Activated CD8-positive, alpha-beta T cell treated with anti-CD3 and anti-CD28 coated beads, Interleukin-2, amount 10 ng/mL, durations not matched to agents 7 days and 5 days (primary cell): ENCODE results near the gene KIF22. TPM values are rescaled to one million over a fixed set of nuclear protein-coding genes. Genes with fewer than 3 reads are reported as not detected.
"Not testable (repeated sequence)": the region's sequence is repeated elsewhere in the genome, so short reads cannot be mapped to it uniquely, and the experiment has no call there.

Experiments
- ATAC-seq: fragments of 150-1000 bp; cut with Tn5 transposase; one replicate; pipeline ENCODE4 v1.10.0; 2021; ENCODE audit warnings: moderate library complexity
- CTCF ChIA-PET: fragments of 350-600 bp; sonication (Branson Sonifier 250); formaldehyde crosslinking; loops from one replicate; lab custom pipeline; 2021; ENCODE audit warnings: antibody characterized with exemption; lab: Charles Lee
- POLR2A ChIA-PET: fragments of 350-600 bp; sonication (Branson Sonifier 250); formaldehyde crosslinking; loops from one replicate; lab custom pipeline; 2021; ENCODE audit warnings: antibody characterized with exemption; lab: Charles Lee
- DNase-seq: peaks from one replicate; pipeline ENCODE4 v3.0.0-alpha.2; 2020
- H3K27ac Mint-ChIP-seq: one replicate; pipeline ENCODE4 v1.8.0; 2021; ENCODE audit warnings: mild to moderate bottlenecking, mixed read lengths
- H3K27me3 Mint-ChIP-seq: one replicate; pipeline ENCODE4 v1.8.0; 2021; ENCODE audit warnings: low read depth, mixed read lengths
- H3K36me3 Mint-ChIP-seq: one replicate; pipeline ENCODE4 v1.8.0; 2021; ENCODE audit warnings: low read depth, mixed read lengths
- H3K4me1 Mint-ChIP-seq: one replicate; pipeline ENCODE4 v1.8.0; 2021; ENCODE audit warnings: low read depth, mixed read lengths
- H3K4me3 Mint-ChIP-seq: one replicate; pipeline ENCODE4 v1.8.0; 2021; ENCODE audit warnings: mild to moderate bottlenecking, mixed read lengths
- H3K9me3 Mint-ChIP-seq: one replicate; pipeline ENCODE4 v1.8.0; 2022; ENCODE audit warnings: mixed read lengths; ENCODE audit not compliant: insufficient read depth
- total RNA-seq, 2 experiments: library from RNA; stranded (reverse); gene quantifications; one replicate each; pipeline ENCODE4 v1.2.3, GENCODE V29; 2021

Gene KIF22
- total RNA-seq, 2 experiments from 2014 or later = 229 to 233 TPM

- Mint-ChIP-seq H3K9me3 (no peaks in the 10 kb centered on the region), H3K27ac (peak overlapping the region; percentile 44), H3K4me1 (no peaks in the 10 kb centered on the region), H3K4me3 (no peak overlapping the region), H3K36me3 (no peaks in the 10 kb centered on the region), H3K27me3 (peaks cover 3% of the 10 kb centered on the region)
- DNase-seq (no peak), ATAC-seq (no peak)
- POLR2A ChIA-PET = no interaction called here
- CTCF ChIA-PET = interaction anchor here (1.0 kb wide), 1 partner anchor 18 kb away, joined by 3 read pairs; no protein-coding TSS in a partner anchor
Observed at GRCh38 chr16:29767062-29767461, 23.5 kb upstream of the KIF22 start.

- no peaks in the 10 kb centered on the region for H3K36me3 Mint-ChIP-seq
- no peaks in the 10 kb centered on the region for H3K9me3 Mint-ChIP-seq
- DNase-seq = no peak
- no peak overlapping the region for H3K4me3 Mint-ChIP-seq
- no peak overlapping the region for H3K27ac Mint-ChIP-seq
- no peaks in the 10 kb centered on the region for H3K27me3 Mint-ChIP-seq
- ChIA-PET CTCF (interaction anchor here (1.1 to 3.6 kb wide), 3 partner anchors 15 to 263 kb away, joined by 4 to 16 read pairs (median 4); partner anchors contain the start of gene KIF22), POLR2A (no interaction called here)
- peaks cover 4% of the 10 kb centered on the region for H3K4me1 Mint-ChIP-seq
- no peak for ATAC-seq
Observed at GRCh38 chr16:29769507-29769906, 21.0 kb upstream of the KIF22 start.

GRCh38 chr16:29770250-29770929 lies 20.2 kb upstream of the KIF22 start:
- DNase-seq (no peak), ATAC-seq (no peak)
- Mint-ChIP-seq H3K9me3 (no peaks in the 10 kb centered on the region), H3K4me3 (no peak overlapping the region), H3K27ac (no peak overlapping the region), H3K36me3 (no peaks in the 10 kb centered on the region), H3K27me3 (no peaks in the 10 kb centered on the region), H3K4me1 (peaks cover 4% of the 10 kb centered on the region)
- POLR2A ChIA-PET = no interaction called here
- CTCF ChIA-PET = interaction anchor here (1.1 to 3.6 kb wide), 2 partner anchors 14 to 262 kb away, joined by 4 to 16 read pairs; no protein-coding TSS in a partner anchor

GRCh38 chr16:29772330-29772729 lies 18.2 kb upstream of the KIF22 start:
- DNase-seq, H3K36me3 Mint-ChIP-seq, H3K4me3 Mint-ChIP-seq, H3K27me3 Mint-ChIP-seq, POLR2A ChIA-PET, H3K27ac Mint-ChIP-seq, ATAC-seq, H3K9me3 Mint-ChIP-seq, H3K4me1 Mint-ChIP-seq: not testable (repeated sequence)
- CTCF ChIA-PET = interaction anchor here (3.8 kb wide), 1 partner anchor 13 kb away, joined by 17 read pairs; no protein-coding TSS in a partner anchor

GRCh38 chr16:29774730-29775129 lies 15.8 kb upstream of the KIF22 start:
- H3K4me3 Mint-ChIP-seq = no peak overlapping the region
- ATAC-seq (no peak), DNase-seq (no peak)
- H3K9me3 Mint-ChIP-seq = no peaks in the 10 kb centered on the region
- POLR2A ChIA-PET = no interaction called here
- H3K27ac Mint-ChIP-seq = no peak overlapping the region
- H3K4me1 Mint-ChIP-seq = peaks cover 4% of the 10 kb centered on the region
- H3K36me3 Mint-ChIP-seq = no peaks in the 10 kb centered on the region
- H3K27me3 Mint-ChIP-seq = peaks cover 8% of the 10 kb centered on the region
- CTCF ChIA-PET = interaction anchor here (1.9 to 3.8 kb wide), 2 partner anchors 11 to 74 kb away, joined by 5 to 17 read pairs; no protein-coding TSS in a partner anchor

- ChIA-PET CTCF (interaction anchor here (1.6 to 2.3 kb wide), 2 partner anchors 10 to 14 kb away, joined by 4 to 9 read pairs; partner anchors contain the start of gene KIF22), POLR2A (interaction anchor here (0.7 kb wide), 1 partner anchor 212 kb away, joined by 3 read pairs; no protein-coding TSS in a partner anchor)
- no peak for ATAC-seq
- DNase-seq = no peak
- Mint-ChIP-seq H3K4me1 (peaks cover 4% of the 10 kb centered on the region), H3K9me3 (no peaks in the 10 kb centered on the region), H3K27ac (no peak overlapping the region), H3K27me3 (peaks cover 15% of the 10 kb centered on the region), H3K36me3 (no peaks in the 10 kb centered on the region), H3K4me3 (no peak overlapping the region)
Observed at GRCh38 chr16:29775742-29776408, 14.7 kb upstream of the KIF22 start.

- ChIA-PET POLR2A (interaction anchor here (0.9 kb wide), 1 partner anchor 34 kb away, joined by 3 read pairs; no protein-coding TSS in a partner anchor), CTCF (interaction anchor here (1.2 to 2.3 kb wide), 3 partner anchors 8 to 71 kb away, joined by 3 to 9 read pairs (median 4); partner anchors contain the start of gene KIF22)
- Mint-ChIP-seq H3K4me1 (peaks cover 6% of the 10 kb centered on the region), H3K36me3 (no peaks in the 10 kb centered on the region), H3K9me3 (no peaks in the 10 kb centered on the region), H3K27ac (no peak within 1 kb of the TSS), H3K4me3 (no peak within 1 kb of the TSS), H3K27me3 (peaks cover 18% of the 10 kb centered on the region)
- DNase-seq = no peak
- ATAC-seq = no peak
Observed at GRCh38 chr16:29777576-29778350, 12.8 kb upstream of the KIF22 start, which contains the start of gene ZG16. Gene ZG16, plus strand, starts transcription at chr16:29778256. Its CDS starts 1,011 bp downstream, at chr16:29779267.

- Mint-ChIP-seq H3K4me1 (peaks cover 10% of the 10 kb centered on the region), H3K9me3 (no peaks in the 10 kb centered on the region), H3K36me3 (no peaks in the 10 kb centered on the region), H3K27ac (no peak overlapping the region), H3K27me3 (peaks cover 21% of the 10 kb centered on the region), H3K4me3 (no peak overlapping the region)
- ATAC-seq = no peak
- CTCF ChIA-PET = interaction anchor here (1.2 kb wide), 1 partner anchor 69 kb away, joined by 3 read pairs; no protein-coding TSS in a partner anchor
- DNase-seq = no peak
- POLR2A ChIA-PET = no interaction called here
Observed at GRCh38 chr16:29779474-29779873, 11.1 kb upstream of the KIF22 start.

GRCh38 chr16:29783094-29783953 lies 7.2 kb upstream of the KIF22 start:
- Mint-ChIP-seq H3K4me1 (peaks cover 20% of the 10 kb centered on the region), H3K27me3 (peaks cover 17% of the 10 kb centered on the region)
- H3K9me3 Mint-ChIP-seq, H3K27ac Mint-ChIP-seq, H3K4me3 Mint-ChIP-seq, H3K36me3 Mint-ChIP-seq, ATAC-seq, DNase-seq: not testable (repeated sequence)
- ChIA-PET POLR2A (interaction anchor here (2.9 kb wide), 1 partner anchor 24 kb away, joined by 16 read pairs; the partner anchor contains the start of gene MAZ), CTCF (interaction anchor here (1.8 to 3.2 kb wide), 6 partner anchors 14 to 82 kb away, joined by 4 to 31 read pairs (median 12); no protein-coding TSS in a partner anchor)

- ChIA-PET CTCF (interaction anchor here (0.7 to 3.2 kb wide), 22 partner anchors 9 to 247 kb away, joined by 3 to 31 read pairs (median 7); partner anchors contain the start of genes MAZ, MVP and TLCD3B), POLR2A (interaction anchor here (2.9 kb wide), 1 partner anchor 23 kb away, joined by 16 read pairs; the partner anchor contains the start of gene MAZ)
- H3K4me1 Mint-ChIP-seq = peaks cover 20% of the 10 kb centered on the region
- H3K4me3 Mint-ChIP-seq = no peak overlapping the region
- H3K9me3 Mint-ChIP-seq = no peaks in the 10 kb centered on the region
- no peak overlapping the region for H3K27ac Mint-ChIP-seq
- ATAC-seq = peak; percentile 47
- no peak for DNase-seq
- H3K27me3 Mint-ChIP-seq = peaks cover 13% of the 10 kb centered on the region
- H3K36me3 Mint-ChIP-seq = peaks cover 2% of the 10 kb centered on the region
Observed at GRCh38 chr16:29784157-29784556, 6.4 kb upstream of the KIF22 start.
